HUES64 (cell line): Measurements from ENCODE around the gene UPF2. TPM values are rescaled to one million over a fixed set of nuclear protein-coding genes. Genes with fewer than 3 reads are reported as not detected.
"Not testable (repeated sequence)": the region's sequence is repeated elsewhere in the genome, so short reads cannot be mapped to it uniquely, and the experiment has no call there.

Source experiments
- H3K27ac ChIP-seq: 2 replicates; pipeline ENCODE4 v1.7.0; 2013; ENCODE audit warnings: low read depth, low read length, inconsistent platforms
- H3K27me3 ChIP-seq: 2 replicates; pipeline ENCODE4 v1.6.1; 2013; ENCODE audit warnings: mild to moderate bottlenecking, low read length; ENCODE audit not compliant: insufficient read depth
- H3K36me3 ChIP-seq: 2 replicates; pipeline ENCODE4 v1.6.1; 2013; ENCODE audit warnings: mild to moderate bottlenecking, low read length; ENCODE audit not compliant: insufficient read depth
- H3K4me1 ChIP-seq: 2 replicates; pipeline ENCODE4 v1.6.1; 2013; ENCODE audit warnings: mild to moderate bottlenecking, low read length, moderate library complexity; ENCODE audit not compliant: insufficient read depth
- H3K4me3 ChIP-seq: 2 replicates; pipeline ENCODE4 v1.5.1; 2013; ENCODE audit warnings: mild to moderate bottlenecking, low read length, moderate library complexity
- H3K9ac ChIP-seq: 2 replicates; pipeline ENCODE4 v1.6.1; 2013; ENCODE audit warnings: mild to moderate bottlenecking, low read depth, low read length
- H3K9me3 ChIP-seq: 2 replicates; pipeline ENCODE4 v1.6.1; 2013; ENCODE audit warnings: low read depth, low read length; ENCODE audit not compliant: insufficient read depth
- WGBS: fragments of 150-250, 120-280 bp; methylation state at CpG from one replicate; pipeline ENCODE4 v1.1.7; 2013; ENCODE audit warnings: missing lambda C conversion rate; 5-methylcytosine and 5-hydroxymethylcytosine counted together
- polyA plus RNA-seq, 2 experiments: library from polyadenylated mRNA; stranded (reverse); fragments of 50-300 nt; gene quantifications; one replicate each; pipeline ENCODE4 v1.2.3, GENCODE V29; 2013

Gene UPF2
- 21.9 TPM for polyA plus RNA-seq (2013, experiment 1 of 2)
- polyA plus RNA-seq (2013, experiment 2 of 2), result 18.5 TPM

DNA sequence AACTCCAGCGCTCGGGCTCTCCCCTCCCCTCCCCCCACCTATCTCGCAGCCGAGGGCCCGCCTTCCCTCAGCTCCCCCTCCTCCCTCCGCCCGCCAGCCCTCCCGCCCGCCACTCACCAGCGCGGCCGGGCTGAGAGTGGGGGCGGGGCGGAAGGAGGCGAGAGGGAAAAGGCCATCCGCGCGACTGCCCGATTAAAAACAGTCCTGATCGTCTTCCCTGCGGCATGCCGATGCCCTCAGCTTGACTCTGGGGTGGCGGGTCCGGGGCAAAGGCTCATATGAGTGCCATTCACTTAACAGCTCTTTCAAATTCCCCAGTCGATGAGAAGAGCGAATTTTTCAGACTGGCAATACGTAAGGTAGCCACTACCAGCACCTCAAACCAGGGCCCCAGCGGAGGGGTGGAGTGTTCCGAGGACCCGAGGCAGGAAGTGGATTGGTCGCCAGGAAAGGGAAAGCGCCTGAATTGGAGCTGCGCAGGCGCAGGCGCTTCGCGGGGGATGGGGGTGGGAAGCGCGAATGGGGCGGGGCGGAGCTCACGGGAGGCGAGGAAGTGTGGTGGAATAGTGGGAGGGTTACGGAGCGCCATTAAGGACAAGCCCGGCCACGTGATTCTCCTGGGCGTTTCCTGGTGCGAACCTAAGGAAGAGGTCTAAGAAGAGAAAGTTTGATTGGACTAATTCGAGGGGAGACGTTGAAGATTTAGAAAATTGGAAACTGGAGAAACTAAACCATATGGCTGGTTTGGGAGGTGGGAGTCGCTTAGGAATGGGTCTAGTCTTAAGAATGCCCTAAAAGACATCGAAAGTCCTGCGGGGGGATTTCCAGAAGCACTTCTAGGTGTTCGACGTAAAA, at the start of gene UPF2:
UPF2 (minus strand) TSS at position 13 of the 855 bp plus-strand sequence. CDS start 7,386 bp downstream, outside the sequence.
- no peaks in the 10 kb centered on the region for H3K36me3 ChIP-seq
- peak within 1 kb of the TSS; percentile 98 for H3K27ac ChIP-seq
- H3K9ac ChIP-seq, result peak within 1 kb of the TSS; percentile 99
- peaks cover 14% of the 10 kb centered on the region for H3K4me1 ChIP-seq
- H3K9me3 ChIP-seq, result no peaks in the 10 kb centered on the region
- 5% methylated on average over 50 of the region's 56 CpGs for WGBS
- H3K27me3 ChIP-seq, result no peaks in the 10 kb centered on the region
- H3K4me3 ChIP-seq, result peak within 1 kb of the TSS; percentile 99

DNA sequence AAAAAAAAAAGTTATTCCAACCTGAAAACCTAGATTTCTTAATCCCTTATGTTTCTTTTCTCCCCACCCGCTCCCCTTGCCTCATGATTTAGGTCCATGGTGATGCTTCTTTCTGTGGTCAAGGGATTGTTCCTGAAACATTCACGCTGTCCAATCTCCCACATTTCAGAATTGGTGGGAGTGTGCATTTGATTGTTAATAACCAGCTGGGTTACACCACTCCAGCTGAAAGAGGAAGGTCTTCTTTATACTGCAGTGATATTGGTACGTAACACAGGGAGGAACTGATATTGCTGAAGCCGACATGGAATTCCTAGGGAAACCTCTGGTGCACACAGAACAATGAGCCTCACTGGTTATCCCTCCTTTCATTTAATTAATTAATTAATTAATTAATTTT, 48.8 kb upstream of the UPF2 start:
- Histone ChIP-seq H3K4me1 (no peaks in the 10 kb centered on the region), H3K4me3 (no peak overlapping the region), H3K9me3 (no peaks in the 10 kb centered on the region), H3K27me3 (no peaks in the 10 kb centered on the region), H3K36me3 (peaks cover 88% of the 10 kb centered on the region), H3K9ac (no peak overlapping the region), H3K27ac (no peak overlapping the region)
- WGBS, result 97% methylated on average over 4 of the region's 4 CpGs

GRCh38 chr10:12088919-12089318, 46.3 kb upstream of the UPF2 start:
- no peaks in the 10 kb centered on the region for H3K9me3 ChIP-seq
- 97% methylated on average over 14 of the region's 14 CpGs for WGBS
- peaks cover 89% of the 10 kb centered on the region for H3K36me3 ChIP-seq
- no peaks in the 10 kb centered on the region for H3K4me1 ChIP-seq
- no peak overlapping the region for H3K4me3 ChIP-seq
- H3K27ac ChIP-seq, result no peak overlapping the region
- H3K27me3 ChIP-seq, result no peaks in the 10 kb centered on the region
- no peak overlapping the region for H3K9ac ChIP-seq

DNA sequence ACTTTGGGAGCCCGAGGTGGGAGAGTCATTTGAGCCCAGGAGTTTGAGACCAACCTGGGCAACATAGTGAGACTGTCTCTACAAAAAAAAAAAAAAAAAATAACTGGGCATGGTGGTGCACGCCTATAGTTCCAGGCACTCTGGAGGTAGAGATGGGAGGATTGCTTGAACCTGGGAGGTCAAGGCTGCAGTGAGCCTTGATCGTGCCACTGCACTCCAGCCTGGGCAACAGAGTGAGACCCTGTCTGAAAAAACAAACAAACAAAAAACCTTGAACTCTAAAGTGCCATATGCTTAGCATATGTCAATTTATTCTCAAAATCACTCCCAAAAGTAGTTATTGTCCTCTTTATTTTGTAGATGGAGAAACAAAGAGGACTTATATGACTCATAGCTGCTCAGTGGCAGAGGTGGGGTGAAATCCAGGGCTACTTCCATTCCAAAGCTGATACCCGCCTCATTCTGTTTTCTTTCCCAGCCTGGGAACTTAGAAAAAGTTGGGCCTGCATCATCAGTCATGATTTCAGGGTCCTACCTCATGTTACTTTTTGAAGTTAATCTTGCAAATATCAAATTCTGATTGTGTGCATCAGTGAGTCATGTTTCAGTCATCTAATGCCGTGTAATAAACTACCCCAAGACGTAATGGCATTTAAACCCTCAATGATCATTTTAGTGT, 39.4 kb upstream of the UPF2 start:
- Histone ChIP-seq H3K27me3 (no peaks in the 10 kb centered on the region), H3K27ac (no peak overlapping the region), H3K36me3 (peaks cover 54% of the 10 kb centered on the region), H3K9ac (no peak overlapping the region), H3K9me3 (no peaks in the 10 kb centered on the region), H3K4me1 (no peaks in the 10 kb centered on the region), H3K4me3 (no peak overlapping the region)
- 95% methylated on average over 6 of the region's 6 CpGs for WGBS

- Histone ChIP-seq H3K4me3 (no peak overlapping the region), H3K9me3 (no peaks in the 10 kb centered on the region), H3K27me3 (no peaks in the 10 kb centered on the region), H3K27ac (no peak overlapping the region), H3K9ac (no peak overlapping the region), H3K4me1 (no peaks in the 10 kb centered on the region), H3K36me3 (peaks cover 49% of the 10 kb centered on the region)
- 91% methylated on average over 8 of the region's 8 CpGs for WGBS
These were observed 38.9 kb upstream of the UPF2 start for GRCh38 chr10:12081470-12081869.

GRCh38 chr10:12077580-12078180, 35.1 kb upstream of the UPF2 start:
- 83% methylated on average over 9 of the region's 9 CpGs for WGBS
- H3K9me3 ChIP-seq, result no peaks in the 10 kb centered on the region
- peaks cover 30% of the 10 kb centered on the region for H3K36me3 ChIP-seq
- H3K9ac ChIP-seq, result no peak overlapping the region
- H3K27ac ChIP-seq, result no peak overlapping the region
- H3K4me1 ChIP-seq, result no peaks in the 10 kb centered on the region
- no peak overlapping the region for H3K4me3 ChIP-seq
- no peaks in the 10 kb centered on the region for H3K27me3 ChIP-seq

- Histone ChIP-seq H3K27ac (no peak overlapping the region), H3K9me3 (no peaks in the 10 kb centered on the region), H3K9ac (no peak overlapping the region), H3K4me3 (no peak overlapping the region), H3K4me1 (peaks cover 3% of the 10 kb centered on the region; the same call in 1 of the 2 replicates), H3K27me3 (no peaks in the 10 kb centered on the region), H3K36me3 (peaks cover 18% of the 10 kb centered on the region)
- WGBS, result 94% methylated on average over 4 of the region's 4 CpGs
These were observed 30.9 kb upstream of the UPF2 start for GRCh38 chr10:12073526-12073925.

DNA sequence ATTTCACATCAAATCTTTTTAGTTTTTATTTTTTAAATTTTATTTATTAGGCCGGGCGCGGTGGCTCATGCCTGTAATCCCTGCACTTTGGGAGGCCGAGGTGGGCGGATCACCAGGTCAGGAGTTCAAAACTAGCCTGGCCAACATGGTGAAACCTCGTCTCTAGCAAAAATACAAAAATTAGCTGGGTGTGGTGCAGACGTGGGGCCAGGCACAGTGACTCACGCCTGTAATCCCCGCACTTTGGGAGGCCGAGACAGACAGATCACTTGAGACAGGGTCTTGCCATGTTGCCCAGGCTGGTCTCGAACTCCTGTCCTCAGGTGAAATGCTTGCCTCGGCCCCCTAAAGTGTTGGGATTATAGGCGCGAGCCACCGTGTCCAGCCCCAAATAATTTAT, 28.8 kb upstream of the UPF2 start:
- H3K4me3 ChIP-seq, H3K36me3 ChIP-seq, H3K27me3 ChIP-seq, H3K9ac ChIP-seq, H3K27ac ChIP-seq, H3K4me1 ChIP-seq, H3K9me3 ChIP-seq: not testable (repeated sequence)
- 95% methylated on average over 13 of the region's 15 CpGs for WGBS

GRCh38 chr10:12068449-12069269, 26.1 kb upstream of the UPF2 start, which contains the start of gene DHTKD1:
TSS of gene DHTKD1 (plus strand) at chr10:12068954. CDS start at chr10:12069034, 80 bp downstream.
- WGBS, result 6% methylated on average over 66 of the region's 66 CpGs

DNA sequence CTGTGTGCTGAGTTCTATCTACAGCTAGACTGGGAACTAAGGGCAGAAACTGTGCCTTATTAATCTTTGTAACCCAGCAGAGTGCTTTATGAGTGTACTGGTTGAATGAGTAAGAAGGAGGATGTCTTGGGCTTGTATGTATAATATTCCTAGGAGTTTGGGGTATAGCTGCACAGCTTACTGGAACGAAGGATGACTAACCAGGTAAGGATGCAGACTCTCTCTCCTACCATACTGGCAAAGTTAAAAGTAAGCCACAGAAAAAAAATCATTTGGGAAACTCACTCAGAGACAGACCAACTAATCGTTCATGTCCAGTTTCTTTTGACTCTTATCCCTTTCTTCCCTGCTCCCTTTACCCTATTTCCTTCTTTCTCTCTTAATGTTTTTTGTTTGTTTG, 24.7 kb upstream of the UPF2 start:
- H3K9me3 ChIP-seq, result no peaks in the 10 kb centered on the region
- H3K4me1 ChIP-seq, result peaks cover 9% of the 10 kb centered on the region
- no peak overlapping the region for H3K27ac ChIP-seq
- 93% methylated on average over 2 of the region's 2 CpGs for WGBS
- H3K9ac ChIP-seq, result no peak overlapping the region
- H3K4me3 ChIP-seq, result no peak overlapping the region
- H3K27me3 ChIP-seq, result no peaks in the 10 kb centered on the region
- H3K36me3 ChIP-seq, result no peaks in the 10 kb centered on the region

More at GRCh38 chr10:12068449-12069269, 26.1 kb upstream of the UPF2 start, which contains the start of gene DHTKD1:
- Histone ChIP-seq H3K9ac (peak within 1 kb of the TSS; percentile 93), H3K9me3 (no peaks in the 10 kb centered on the region), H3K4me3 (peak within 1 kb of the TSS; percentile 97), H3K4me1 (peaks cover 3% of the 10 kb centered on the region; the same call in 1 of the 2 replicates), H3K36me3 (peaks cover 2% of the 10 kb centered on the region; the same call in 1 of the 2 replicates), H3K27me3 (no peaks in the 10 kb centered on the region), H3K27ac (peak within 1 kb of the TSS; percentile 88)
